H1 (cell line): ENCODE results near the gene TMEM163. TPM values are rescaled to one million over a fixed set of nuclear protein-coding genes. Genes with fewer than 3 reads are reported as not detected.

Experiments
- CTCF ChIA-PET: fragments of 300-600 bp; sonication (Branson Sonifier 250); formaldehyde crosslinking; loops from one replicate; lab custom pipeline; 2021; ENCODE audit not compliant: partially characterized antibody; lab: Charles Lee
- POLR2A ChIA-PET: fragments of 300-600 bp; sonication (Branson Sonifier 250); formaldehyde crosslinking; loops from one replicate; lab custom pipeline; 2021; ENCODE audit warnings: inconsistent platforms; ENCODE audit not compliant: partially characterized antibody; lab: Charles Lee
- DNase-seq, 2 experiments: peaks; one replicate each; pipeline versions ENCODE4 v3.0.0 to v3.0.0-alpha.2; 2010 to 2022; ENCODE audit warnings: low spot score in 2 of 2, low read depth in 1 of 2, mixed read lengths in 1 of 2
- FAIRE-seq: peaks from 2 replicates; lab custom pipeline; 2011; peaks lifted over from hg19 to GRCh38; lab: Jason Lieb, UNC
- H2AFZ ChIP-seq: 2 replicates; pipeline ENCODE4 v1.8.1; 2012; ENCODE audit warnings: low read length, inconsistent platforms
- H2AK5ac ChIP-seq: 2 replicates; pipeline ENCODE4 v1.6.1; 2013; ENCODE audit warnings: low read depth, low read length
- H2BK120ac ChIP-seq: replicated peaks from 2 replicates; pipeline ENCODE3; 2013; ENCODE audit warnings: low read depth, low read length, inconsistent platforms
- H2BK12ac ChIP-seq: 2 replicates; pipeline ENCODE4 v1.6.1; 2013; ENCODE audit warnings: low read depth, low read length
- H2BK15ac ChIP-seq: 2 replicates; pipeline ENCODE4 v1.6.1; 2013; ENCODE audit warnings: low read length
- H2BK20ac ChIP-seq: 2 replicates; pipeline ENCODE4 v1.6.1; 2013; ENCODE audit warnings: low read length
- H2BK5ac ChIP-seq: 2 replicates; pipeline ENCODE4 v1.6.1; 2013; ENCODE audit warnings: low read depth, low read length
- H3K14ac ChIP-seq: 2 replicates; pipeline ENCODE4 v1.6.1; 2013; ENCODE audit warnings: inconsistent platforms; ENCODE audit not compliant: insufficient read length
- H3K18ac ChIP-seq: 2 replicates; pipeline ENCODE4 v1.6.1; 2013; ENCODE audit warnings: low read length; ENCODE audit errors: extremely low read depth
- H3K23ac ChIP-seq: 2 replicates; pipeline ENCODE4 v1.6.1; 2013; ENCODE audit warnings: inconsistent platforms; ENCODE audit not compliant: insufficient read length
- H3K23me2 ChIP-seq: 2 replicates; pipeline ENCODE4 v1.6.1; 2013; ENCODE audit warnings: low read depth, low read length
- H3K27ac ChIP-seq: 2 replicates; pipeline ENCODE4 v1.6.1; 2011; ENCODE audit warnings: low read depth, low read length, inconsistent platforms
- H3K27me3 ChIP-seq, 4 experiments: replicated peaks in 1 of 4; 1 replicate in 1 of 4; 2 replicates in 3 of 4; pipeline versions ENCODE4 v1.6.1 to v1.8.1; 2011 to 2013; ENCODE audit warnings: low read length in 3 of 4, mild to moderate bottlenecking in 3 of 4, inconsistent platforms in 2 of 4, mixed read lengths in 2 of 4, moderate library complexity in 1 of 4; ENCODE audit not compliant: control insufficient read depth in 3 of 4, insufficient read depth in 3 of 4; ENCODE audit errors: extremely low read depth in 1 of 4
- H3K36me3 ChIP-seq, 4 experiments: 2 replicates each; pipeline versions ENCODE4 v1.6.1 to v1.8.1; 2011 to 2013; ENCODE audit warnings: mild to moderate bottlenecking in 4 of 4, low read length in 3 of 4, moderate library complexity in 2 of 4, control low read depth in 1 of 4, inconsistent platforms in 1 of 4; ENCODE audit not compliant: insufficient read depth in 4 of 4, control insufficient read depth in 2 of 4
- H3K4ac ChIP-seq: replicated peaks from 2 replicates; pipeline ENCODE3; 2013; ENCODE audit warnings: low read length, low read depth, mixed read lengths, inconsistent platforms; ENCODE audit not compliant: insufficient read length
- H3K4me1 ChIP-seq, 4 experiments: replicated peaks in 1 of 4; 1 replicate in 1 of 4; 2 replicates in 3 of 4; pipeline versions ENCODE4 v1.6.1 to v1.8.1; 2011 to 2013; ENCODE audit warnings: low read length in 3 of 4, inconsistent platforms in 2 of 4, mixed read lengths in 1 of 4; ENCODE audit not compliant: insufficient read depth in 4 of 4, control insufficient read depth in 3 of 4
- H3K4me2 ChIP-seq, 2 experiments: 2 replicates each; pipeline versions ENCODE4 v1.6.1 to v1.8.1; 2011 to 2013; ENCODE audit warnings: low read depth in 2 of 2, low read length in 2 of 2, control low read depth in 1 of 2, inconsistent platforms in 1 of 2, mild to moderate bottlenecking in 1 of 2; ENCODE audit not compliant: insufficient read depth in 1 of 2
- H3K4me3 ChIP-seq, 4 experiments: fragments of 200-600, 300-600 bp in 1 of 4; sonication (generic), shearing (Covaris generic), sonication (Bioruptor Twin) in 1 of 4; 2 replicates each; pipeline versions ENCODE4 v1.5.1 to v1.8.1; 2011 to 2016; ENCODE audit warnings: low read length in 4 of 4, low read depth in 3 of 4, control low read depth in 2 of 4, inconsistent platforms in 2 of 4, mild to moderate bottlenecking in 2 of 4, mixed read lengths in 1 of 4, moderate library complexity in 1 of 4; ENCODE audit not compliant: insufficient read depth in 2 of 4; ENCODE audit errors: extremely low read depth in 1 of 4
- H3K56ac ChIP-seq: replicated peaks from 2 replicates; pipeline ENCODE3; 2013; ENCODE audit warnings: low read depth, mild to moderate bottlenecking, mixed read lengths, low read length, inconsistent platforms; ENCODE audit not compliant: insufficient read length
- H3K79me1 ChIP-seq: 2 replicates; pipeline ENCODE4 v1.6.1; 2013; ENCODE audit warnings: low read depth, low read length, control low read depth
- H3K79me2 ChIP-seq, 2 experiments: 2 replicates each; pipeline versions ENCODE4 v1.6.1 to v1.8.1; 2012 to 2013; ENCODE audit warnings: low read length in 2 of 2, mild to moderate bottlenecking in 2 of 2, inconsistent platforms in 1 of 2; ENCODE audit not compliant: insufficient read depth in 2 of 2, control insufficient read depth in 1 of 2
- H3K9ac ChIP-seq, 4 experiments: replicated peaks in 1 of 4; 1 replicate in 1 of 4; 2 replicates in 3 of 4; pipeline versions ENCODE4 v1.6.1 to v1.8.1; 2011 to 2013; ENCODE audit warnings: low read depth in 3 of 4, low read length in 3 of 4, control low read depth in 2 of 4, mild to moderate bottlenecking in 2 of 4, moderate library complexity in 2 of 4, inconsistent platforms in 1 of 4; ENCODE audit errors: extremely low read depth in 1 of 4
- H3K9me3 ChIP-seq, 2 experiments: 2 replicates each; pipeline versions ENCODE4 v1.6.1 to v1.8.1; 2012 to 2013; ENCODE audit warnings: mild to moderate bottlenecking in 2 of 2, moderate library complexity in 2 of 2, control low read depth in 1 of 2, inconsistent platforms in 1 of 2, low read depth in 1 of 2, low read length in 1 of 2, mixed read lengths in 1 of 2; ENCODE audit not compliant: insufficient read depth in 2 of 2
- H4K20me1 ChIP-seq, 2 experiments: replicated peaks in 1 of 2; 2 replicates each; pipeline versions ENCODE3 to v1.8.1; 2011 to 2013; ENCODE audit warnings: inconsistent platforms in 2 of 2, low read length in 2 of 2, mild to moderate bottlenecking in 1 of 2; ENCODE audit not compliant: insufficient read depth in 2 of 2, control insufficient read depth in 1 of 2
- H4K5ac ChIP-seq: 2 replicates; pipeline ENCODE4 v1.6.1; 2013; ENCODE audit warnings: low read length, low read depth, mixed read lengths, inconsistent platforms; ENCODE audit not compliant: insufficient read length
- H4K8ac ChIP-seq: 2 replicates; pipeline ENCODE4 v1.8.0; 2013; ENCODE audit warnings: mild to moderate bottlenecking, moderate library complexity, low read length, inconsistent platforms; ENCODE audit not compliant: insufficient read depth; ENCODE audit errors: extremely low read depth
- H4K91ac ChIP-seq: replicated peaks from 2 replicates; pipeline ENCODE3; 2013; ENCODE audit warnings: low read length, mixed read lengths, inconsistent platforms; ENCODE audit not compliant: insufficient read length
- GTF2F1 ChIP-seq: IDR thresholded peaks from 2 replicates; pipeline ENCODE4 v1.6.1; 2012; ENCODE audit warnings: low read depth, low read length, improper control_type of control experiment, borderline replicate concordance
- KDM4A ChIP-seq: IDR thresholded peaks from one replicate; pipeline ENCODE4 v1.7.1; 2012; ENCODE audit warnings: low read depth, mild to moderate bottlenecking, moderate library complexity, low read length, inconsistent platforms; ENCODE audit not compliant: severe bottlenecking
- NANOG ChIP-seq: IDR thresholded peaks from 2 replicates; pipeline ENCODE4 v1.6.1; 2011; ENCODE audit warnings: low read length, low read depth, mild to moderate bottlenecking, inconsistent platforms; ENCODE audit not compliant: insufficient read depth, poor library complexity, severe bottlenecking
- POLR2AphosphoS5 ChIP-seq: IDR thresholded peaks from 2 replicates; pipeline ENCODE4 v1.6.1; 2011; ENCODE audit warnings: low read depth, low read length
- RAD21 ChIP-seq, 2 experiments: IDR thresholded peaks in 1 of 2; conservative IDR thresholded peaks in 1 of 2; 2 replicates each; pipeline ENCODE4 v1.6.1; 2011; ENCODE audit warnings: low read depth in 2 of 2, low read length in 2 of 2, improper control_type of control experiment in 1 of 2, inconsistent platforms in 1 of 2, mild to moderate bottlenecking in 1 of 2, moderate library complexity in 1 of 2
- SIN3A ChIP-seq, 2 experiments: IDR thresholded peaks in 1 of 2; conservative IDR thresholded peaks in 1 of 2; 2 replicates each; pipeline ENCODE4 v1.6.1; 2011 to 2012; ENCODE audit warnings: low read length in 2 of 2, improper control_type of control experiment in 1 of 2, low read depth in 1 of 2, mild to moderate bottlenecking in 1 of 2
- SRF ChIP-seq: IDR thresholded peaks from 2 replicates; pipeline ENCODE4 v1.6.1; 2011; ENCODE audit warnings: mild to moderate bottlenecking, low read depth, low read length, moderate library complexity
- ZNF274 ChIP-seq: IDR thresholded peaks from 2 replicates; pipeline ENCODE4 v1.7.0; 2012; ENCODE audit warnings: low read length, borderline replicate concordance; ENCODE audit errors: extremely low read depth
- WGBS, 2 experiments: shearing (Covaris generic) in 1 of 2; methylation state at CpG; one replicate each; pipeline versions ENCODE4 v1.1.6 to v1.1.7; 2013 to 2015; ENCODE audit warnings: low lambda C conversion rate in 2 of 2, mixed read lengths in 2 of 2, inconsistent platforms in 1 of 2, low coverage in 1 of 2, missing lambda C conversion rate in 1 of 2; ENCODE audit not compliant: insufficient replicate concordance in 2 of 2, insufficient coverage in 1 of 2, insufficient read length in 1 of 2; ENCODE audit errors: extremely low coverage in 1 of 2, missing lambda C conversion rate in 1 of 2; 5-methylcytosine and 5-hydroxymethylcytosine counted together
- polyA plus RNA-seq, 7 experiments: library from polyadenylated mRNA; depleted of rRNA in 3 of 7; stranded (reverse) in 5 of 7; unstranded in 2 of 7; fragments of >200 nt in 5 of 7; fragments of 200-250 nt in 2 of 7; gene quantifications; 1 replicate in 5 of 7; 2 replicates in 1 of 7; 4 replicates in 1 of 7; pipeline versions ENCODE4 v1.2.1 to v1.2.3, GENCODE V29; 2011 to 2013; ENCODE audit warnings: missing spikeins in 2 of 7, mixed read lengths in 2 of 7
- total RNA-seq: library from RNA; stranded (reverse); fragmentation: NEBNext Ultra II Directional; extraction: Animal tissue kit (Norgen Biotek cat#: 25700); gene quantifications from 2 replicates; pipeline ENCODE4 v1.2.1, GENCODE V29; 2021
- TF ChIP-seq, protein P1 (sequence below): IDR thresholded peaks from 2 replicates; pipeline ENCODE4 v1.6.1; 2012; ENCODE audit warnings: inconsistent platforms
- TF ChIP-seq, protein P2 (sequence below): IDR thresholded peaks from 2 replicates; pipeline ENCODE4 v1.6.1; 2011; ENCODE audit warnings: low read depth, mild to moderate bottlenecking, low read length; ENCODE audit not compliant: insufficient read depth

TMEM163 gene
- total and polyA plus RNA-seq, 2 of the 8 experiments (the other 6 are each of a cell fraction or from before 2014, with no cell fraction given) = 2.8 to 3.2 TPM

GRCh38 chr2:134512734-134513464 is 205.9 kb downstream of the TMEM163 start:
- ChIA-PET POLR2A (no interaction called here), CTCF (interaction anchor here (0.8 to 1.7 kb wide), 7 partner anchors 14 to 191 kb away, joined by 3 to 4 read pairs (median 4); no protein-coding TSS in a partner anchor)
- Histone ChIP-seq H3K79me1 (no peaks in the 10 kb centered on the region; the same call in none of the 2 replicates), H3K4ac (no peak overlapping the region), H3K23ac (no peak overlapping the region), H3K14ac (no peak overlapping the region), H3K18ac (no peak overlapping the region), H2BK15ac (no peak overlapping the region), H3K36me3 (no peaks in the 10 kb centered on the region), H2BK5ac (no peak overlapping the region), H2BK20ac (no peak overlapping the region), H4K8ac (no peak overlapping the region), H4K20me1 (no peaks in the 10 kb centered on the region), H4K91ac (no peak overlapping the region), H2BK120ac (no peak overlapping the region), H3K4me2 (no peak overlapping the region), H3K23me2 (peaks cover 4% of the 10 kb centered on the region; the same call in 1 of the 2 replicates), H3K56ac (no peak overlapping the region), H3K4me1 (peaks cover 0 to 3% (median under 1%) of the 10 kb centered on the region in 4 experiments; a peak in 2 of 7 replicates), H3K79me2 (no peaks in the 10 kb centered on the region), H3K9me3 (no peaks in the 10 kb centered on the region), H3K4me3 (no peak overlapping the region), H3K27me3 (no peaks in the 10 kb centered on the region; a peak in 1 of 7 replicates), H3K9ac (no peak overlapping the region), H3K27ac (no peak overlapping the region), H2BK12ac (no peak overlapping the region), H2AFZ (no peak overlapping the region), H2AK5ac (no peak overlapping the region), H4K5ac (no peak overlapping the region)
- no peak for FAIRE-seq
- no peak for DNase-seq
- WGBS, 2 experiments = 85% methylated on average over 4 of the region's 4 CpGs; no CpG with 5 or more reads in 1 of the 2 experiments
- TF ChIP-seq GTF2F1 (no peak), SIN3A (conservative IDR thresholded peaks at IDR 0.05 in 1 of 2, IDR thresholded peaks at IDR 0.05 in 1 of 2; ENCODE audit: low read depth in 1 of 2, low read length in 2 of 2) (no peak), POLR2AphosphoS5 (no peak), KDM4A (no peak), RAD21 (IDR thresholded peaks at IDR 0.05 in 1 of 2, conservative IDR thresholded peaks at IDR 0.05 in 1 of 2; ENCODE audit: low read depth in 2 of 2, low read length in 2 of 2) (no peak), NANOG (no peak), ZNF274 (no peak), SRF (no peak)
- TF ChIP-seq, protein P1, sequence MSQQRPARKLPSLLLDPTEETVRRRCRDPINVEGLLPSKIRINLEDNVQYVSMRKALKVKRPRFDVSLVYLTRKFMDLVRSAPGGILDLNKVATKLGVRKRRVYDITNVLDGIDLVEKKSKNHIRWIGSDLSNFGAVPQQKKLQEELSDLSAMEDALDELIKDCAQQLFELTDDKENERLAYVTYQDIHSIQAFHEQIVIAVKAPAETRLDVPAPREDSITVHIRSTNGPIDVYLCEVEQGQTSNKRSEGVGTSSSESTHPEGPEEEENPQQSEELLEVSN = no peak
- TF ChIP-seq, protein P2, sequence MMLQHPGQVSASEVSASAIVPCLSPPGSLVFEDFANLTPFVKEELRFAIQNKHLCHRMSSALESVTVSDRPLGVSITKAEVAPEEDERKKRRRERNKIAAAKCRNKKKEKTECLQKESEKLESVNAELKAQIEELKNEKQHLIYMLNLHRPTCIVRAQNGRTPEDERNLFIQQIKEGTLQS = no peak
